B cell (primary cell): Measurements from ENCODE around the gene AOPEP. TPM values are rescaled to one million over a fixed set of nuclear protein-coding genes. Genes with fewer than 3 reads are reported as not detected.

Source experiments
- ATAC-seq: fragments of 200-7000 bp; cut with Tn5 transposase; one replicate; pipeline ENCODE4 v1.10.0; 2021; ENCODE audit warnings: low read depth, mild to moderate bottlenecking, moderate number of reproducible peaks, moderate library complexity
- CTCF ChIA-PET: fragments of 350-600 bp; sonication (Branson Sonifier 250); formaldehyde crosslinking; loops from one replicate; lab custom pipeline; 2021; ENCODE audit warnings: antibody characterized with exemption, inconsistent platforms; lab: Charles Lee
- POLR2A ChIA-PET: fragments of 350-600 bp; sonication (Branson Sonifier 250); formaldehyde crosslinking; loops from one replicate; lab custom pipeline; 2021; ENCODE audit warnings: antibody characterized with exemption; lab: Charles Lee
- DNase-seq: peaks from one replicate; pipeline ENCODE4 v3.0.0; 2013
- H2AFZ ChIP-seq: 2 replicates; pipeline ENCODE4 v1.6.1; 2012; ENCODE audit warnings: mild to moderate bottlenecking, low read depth, low read length; ENCODE audit not compliant: insufficient read depth, poor library complexity, severe bottlenecking
- H3K27ac ChIP-seq, 2 donors: 1 replicate in 1 of 2; 2 replicates in 1 of 2; pipeline ENCODE4 v1.5.1; 2012 to 2013; ENCODE audit warnings: low read length in 2 of 2, mild to moderate bottlenecking in 2 of 2, moderate library complexity in 1 of 2
- H3K27me3 ChIP-seq, 4 experiments: fragments of 200-600 bp in 1 of 4; sonication (generic) in 1 of 4; replicated peaks in 1 of 4; 1 replicate in 2 of 4; 2 replicates in 2 of 4; pipeline versions ENCODE4 v1.6.1 to v1.7.0; 2013 to 2016; ENCODE audit warnings: low read length in 3 of 4, mild to moderate bottlenecking in 2 of 4, mixed read lengths in 1 of 4, moderate library complexity in 1 of 4; ENCODE audit not compliant: insufficient read depth in 4 of 4, control insufficient read depth in 3 of 4; ENCODE audit errors: control extremely low read depth in 1 of 4
- H3K36me3 ChIP-seq, 2 experiments: replicated peaks in 1 of 2; 1 replicate in 1 of 2; 2 replicates in 1 of 2; pipeline versions ENCODE4 v1.6.1 to v1.7.1; 2013; ENCODE audit warnings: low read length in 1 of 2; ENCODE audit not compliant: insufficient read depth in 2 of 2, control insufficient read depth in 1 of 2; ENCODE audit errors: control extremely low read depth in 1 of 2, extremely low read depth in 1 of 2
- H3K4me1 ChIP-seq, 2 donors: fragments of 200-600 bp in 1 of 2; sonication (generic) in 1 of 2; 1 replicate in 1 of 2; 2 replicates in 1 of 2; pipeline versions ENCODE4 v1.5.1 to v1.6.1; 2013 to 2017; ENCODE audit warnings: low read length in 2 of 2; ENCODE audit not compliant: control insufficient read depth in 2 of 2, insufficient read depth in 2 of 2
- H3K4me2 ChIP-seq: replicated peaks from 2 replicates; pipeline ENCODE3; 2012; ENCODE audit warnings: mild to moderate bottlenecking, low read depth, low read length; ENCODE audit not compliant: poor library complexity, severe bottlenecking
- H3K4me3 ChIP-seq, 5 experiments: fragments of 200-600 bp in 1 of 5; sonication (generic) in 1 of 5; 1 replicate in 3 of 5; 2 replicates in 2 of 5; pipeline versions ENCODE4 v1.5.1 to v1.7.0; 2011 to 2016; ENCODE audit warnings: low read length in 4 of 5, mild to moderate bottlenecking in 4 of 5, low read depth in 2 of 5, control low read depth in 1 of 5, moderate library complexity in 1 of 5; ENCODE audit not compliant: insufficient read depth in 1 of 5; ENCODE audit errors: control extremely low read depth in 1 of 5, extremely low read depth in 1 of 5
- H3K79me2 ChIP-seq: fragments of 200-600 bp; sonication (generic); one replicate; pipeline ENCODE4 v1.6.0; 2016; ENCODE audit warnings: low read length; ENCODE audit not compliant: control insufficient read depth, insufficient read depth
- H3K9ac ChIP-seq: fragments of 200-600 bp; sonication (generic); 2 replicates; pipeline ENCODE4 v1.6.1; 2017; ENCODE audit warnings: mild to moderate bottlenecking, low read length, moderate library complexity
- H3K9me3 ChIP-seq, 3 donors: one replicate each; pipeline versions ENCODE4 v1.6.1 to v1.7.1; 2013; ENCODE audit warnings: low read length in 2 of 3; ENCODE audit not compliant: control insufficient read depth in 2 of 3, insufficient read depth in 1 of 3; ENCODE audit errors: control extremely low read depth in 1 of 3
- H4K20me1 ChIP-seq: 2 replicates; pipeline ENCODE4 v1.6.0; 2012; ENCODE audit warnings: mild to moderate bottlenecking, low read length; ENCODE audit not compliant: insufficient read depth, control insufficient read depth, poor library complexity, severe bottlenecking
- H3K27ac Mint-ChIP-seq: one replicate; pipeline ENCODE4 v1.8.0; 2021; ENCODE audit warnings: mixed read lengths
- H3K27me3 Mint-ChIP-seq: one replicate; pipeline ENCODE4 v1.8.0; 2021; ENCODE audit warnings: mixed read lengths
- H3K4me1 Mint-ChIP-seq: one replicate; pipeline ENCODE4 v1.8.0; 2021; ENCODE audit warnings: mixed read lengths
- H3K4me3 Mint-ChIP-seq: one replicate; pipeline ENCODE4 v1.8.0; 2021; ENCODE audit warnings: mixed read lengths
- H3K9me3 Mint-ChIP-seq: one replicate; pipeline ENCODE4 v1.8.0; 2022; ENCODE audit warnings: mixed read lengths; ENCODE audit not compliant: insufficient read depth
- EZH2 ChIP-seq: IDR thresholded peaks from 2 replicates; pipeline ENCODE4 v1.6.1; 2012; ENCODE audit warnings: borderline replicate concordance, low read depth, mild to moderate bottlenecking, moderate library complexity, low read length; ENCODE audit not compliant: insufficient read depth, poor library complexity, severe bottlenecking
- WGBS: methylation state at CpG from one replicate; pipeline ENCODE4 v1.1.5; 2013; ENCODE audit warnings: missing lambda C conversion rate; ENCODE audit not compliant: insufficient coverage; 5-methylcytosine and 5-hydroxymethylcytosine counted together
- intact Hi-C: fragments of 100-400 bp; cut with micrococcal nuclease; formaldehyde crosslinking; loops from one replicate; pipeline ENCODE4 v1.10.0; 2022
- polyA plus RNA-seq: library from polyadenylated mRNA; depleted of rRNA; stranded (reverse); fragments of >200 nt; gene quantifications from 2 replicates; pipeline ENCODE4 v1.2.3, GENCODE V29; 2012
- total RNA-seq, 2 donors: library from RNA; stranded (reverse); fragments of 120-200 nt in 1 of 2; gene quantifications; 1 replicate in 1 of 2; 2 replicates in 1 of 2; pipeline versions ENCODE4 v1.2.3 to v1.2.4, GENCODE V29; 2013 to 2022
- TF ChIP-seq, protein P1 (sequence below): fragments of 200-600 bp; IDR thresholded peaks from one replicate; pipeline ENCODE4 v1.8.0; 2022; ENCODE audit warnings: antibody characterized with exemption, mild to moderate bottlenecking

Gene AOPEP
- total and polyA plus RNA-seq, 2 donors (not counting 1 experiment from before 2014, with no cell fraction given), result 5.1 to 35.8 TPM

DNA sequence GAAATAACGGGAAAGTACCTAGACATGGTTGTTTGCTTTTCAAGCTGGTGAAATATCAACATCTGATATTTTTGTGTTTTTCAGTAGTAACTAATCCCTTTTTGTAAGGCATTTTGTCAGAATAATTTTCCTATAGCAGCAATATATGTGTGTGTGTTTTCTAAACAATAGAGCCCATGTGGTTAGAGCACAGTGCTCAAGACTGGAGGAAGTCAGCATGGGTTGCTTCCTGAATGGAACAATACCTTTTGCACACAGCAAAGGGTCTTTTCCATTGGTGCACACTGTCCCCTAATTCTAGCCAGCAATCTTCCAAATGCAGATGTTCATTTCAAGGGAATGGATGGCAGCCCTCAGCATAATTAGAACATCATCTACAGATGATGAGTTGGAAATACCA lies 270.1 kb downstream of the AOPEP start:
- H4K20me1 ChIP-seq, result no peaks in the 10 kb centered on the region
- no peak overlapping the region for H3K27ac ChIP-seq
- no peak overlapping the region for H3K4me2 ChIP-seq
- POLR2A ChIA-PET, result no interaction called here
- no peaks in the 10 kb centered on the region for H3K9me3 Mint-ChIP-seq
- no peak overlapping the region for H3K4me3 Mint-ChIP-seq
- H3K4me1 Mint-ChIP-seq, result no peaks in the 10 kb centered on the region
- intact Hi-C loops, result no loop called here
- peaks cover 17% of the 10 kb centered on the region for H3K27me3 Mint-ChIP-seq
- no peak overlapping the region for H3K4me3 ChIP-seq
- ATAC-seq (no peak), DNase-seq (no peak)
- H3K79me2 ChIP-seq, result no peaks in the 10 kb centered on the region
- no peak overlapping the region for H3K9ac ChIP-seq
- H3K36me3 ChIP-seq, result no peaks in the 10 kb centered on the region
- no peak overlapping the region for H3K27ac Mint-ChIP-seq
- H3K9me3 ChIP-seq, result no peaks in the 10 kb centered on the region
- H2AFZ ChIP-seq, result no peak overlapping the region
- no peak for TF ChIP-seq EZH2
- TF ChIP-seq, protein P1, sequence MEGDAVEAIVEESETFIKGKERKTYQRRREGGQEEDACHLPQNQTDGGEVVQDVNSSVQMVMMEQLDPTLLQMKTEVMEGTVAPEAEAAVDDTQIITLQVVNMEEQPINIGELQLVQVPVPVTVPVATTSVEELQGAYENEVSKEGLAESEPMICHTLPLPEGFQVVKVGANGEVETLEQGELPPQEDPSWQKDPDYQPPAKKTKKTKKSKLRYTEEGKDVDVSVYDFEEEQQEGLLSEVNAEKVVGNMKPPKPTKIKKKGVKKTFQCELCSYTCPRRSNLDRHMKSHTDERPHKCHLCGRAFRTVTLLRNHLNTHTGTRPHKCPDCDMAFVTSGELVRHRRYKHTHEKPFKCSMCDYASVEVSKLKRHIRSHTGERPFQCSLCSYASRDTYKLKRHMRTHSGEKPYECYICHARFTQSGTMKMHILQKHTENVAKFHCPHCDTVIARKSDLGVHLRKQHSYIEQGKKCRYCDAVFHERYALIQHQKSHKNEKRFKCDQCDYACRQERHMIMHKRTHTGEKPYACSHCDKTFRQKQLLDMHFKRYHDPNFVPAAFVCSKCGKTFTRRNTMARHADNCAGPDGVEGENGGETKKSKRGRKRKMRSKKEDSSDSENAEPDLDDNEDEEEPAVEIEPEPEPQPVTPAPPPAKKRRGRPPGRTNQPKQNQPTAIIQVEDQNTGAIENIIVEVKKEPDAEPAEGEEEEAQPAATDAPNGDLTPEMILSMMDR, result no peak
- WGBS, result no CpG with 5 or more reads among the region's 1 CpG
- H3K4me1 ChIP-seq, result no peaks in the 10 kb centered on the region
- H3K27me3 ChIP-seq, result peaks cover 0 to 14% (median 6%) of the 10 kb centered on the region in 4 experiments
- CTCF ChIA-PET, result no interaction called here

DNA sequence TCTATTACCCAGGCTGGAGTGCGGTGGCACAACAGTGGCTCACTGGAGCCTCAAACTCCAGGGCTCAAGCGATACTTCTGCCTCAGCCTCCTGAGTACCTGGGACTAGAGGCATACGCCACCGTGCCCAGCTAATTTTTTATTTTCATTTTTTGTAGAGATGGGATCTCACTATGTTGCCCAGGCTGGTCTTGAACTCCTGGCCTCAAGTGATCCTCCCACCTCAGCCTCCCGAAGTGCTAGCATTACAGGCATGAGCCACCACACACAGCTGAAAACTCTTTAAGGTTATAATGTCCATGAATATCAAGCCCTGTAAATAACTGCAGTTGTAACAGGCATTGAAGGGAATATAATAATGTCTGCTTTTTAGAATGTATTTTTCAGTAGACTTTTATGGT lies 271.2 kb downstream of the AOPEP start:
- H2AFZ ChIP-seq, result no peak overlapping the region
- Mint-ChIP-seq H3K9me3 (no peaks in the 10 kb centered on the region), H3K4me3 (no peak overlapping the region), H3K27ac (no peak overlapping the region), H3K27me3 (peaks cover 27% of the 10 kb centered on the region), H3K4me1 (peaks cover 1% of the 10 kb centered on the region)
- ATAC-seq (no peak), DNase-seq (no peak)
- no peak overlapping the region for H3K9ac ChIP-seq
- no peaks in the 10 kb centered on the region for H3K79me2 ChIP-seq
- peaks cover 0 to 24% (median 13%) of the 10 kb centered on the region in 4 experiments for H3K27me3 ChIP-seq
- no peak overlapping the region for H3K27ac ChIP-seq
- no peaks in the 10 kb centered on the region for H3K36me3 ChIP-seq
- ChIA-PET POLR2A (no interaction called here), CTCF (no interaction called here)
- no peak overlapping the region for H3K4me3 ChIP-seq
- H4K20me1 ChIP-seq, result no peaks in the 10 kb centered on the region
- WGBS, result 97% methylated on average over 3 of the region's 5 CpGs
- TF ChIP-seq EZH2, result no peak
- TF ChIP-seq, protein P1, result no peak
- no peaks in the 10 kb centered on the region for H3K9me3 ChIP-seq
- H3K4me2 ChIP-seq, result no peak overlapping the region
- intact Hi-C loops, result no loop called here
- peaks cover 0 to 3% of the 10 kb centered on the region in 2 donors for H3K4me1 ChIP-seq
